DMS114 treated with DMSO at 0.1 percent for 48 hours (cell line): ENCODE data around the gene GRK5.

Experiments used
- DNase-seq: peaks from one replicate; lab custom pipeline; 2025; ENCODE audit not compliant: unreplicated experiment; lab: John Stamatoyannopoulos, UW

The GRK5 gene

DNA sequence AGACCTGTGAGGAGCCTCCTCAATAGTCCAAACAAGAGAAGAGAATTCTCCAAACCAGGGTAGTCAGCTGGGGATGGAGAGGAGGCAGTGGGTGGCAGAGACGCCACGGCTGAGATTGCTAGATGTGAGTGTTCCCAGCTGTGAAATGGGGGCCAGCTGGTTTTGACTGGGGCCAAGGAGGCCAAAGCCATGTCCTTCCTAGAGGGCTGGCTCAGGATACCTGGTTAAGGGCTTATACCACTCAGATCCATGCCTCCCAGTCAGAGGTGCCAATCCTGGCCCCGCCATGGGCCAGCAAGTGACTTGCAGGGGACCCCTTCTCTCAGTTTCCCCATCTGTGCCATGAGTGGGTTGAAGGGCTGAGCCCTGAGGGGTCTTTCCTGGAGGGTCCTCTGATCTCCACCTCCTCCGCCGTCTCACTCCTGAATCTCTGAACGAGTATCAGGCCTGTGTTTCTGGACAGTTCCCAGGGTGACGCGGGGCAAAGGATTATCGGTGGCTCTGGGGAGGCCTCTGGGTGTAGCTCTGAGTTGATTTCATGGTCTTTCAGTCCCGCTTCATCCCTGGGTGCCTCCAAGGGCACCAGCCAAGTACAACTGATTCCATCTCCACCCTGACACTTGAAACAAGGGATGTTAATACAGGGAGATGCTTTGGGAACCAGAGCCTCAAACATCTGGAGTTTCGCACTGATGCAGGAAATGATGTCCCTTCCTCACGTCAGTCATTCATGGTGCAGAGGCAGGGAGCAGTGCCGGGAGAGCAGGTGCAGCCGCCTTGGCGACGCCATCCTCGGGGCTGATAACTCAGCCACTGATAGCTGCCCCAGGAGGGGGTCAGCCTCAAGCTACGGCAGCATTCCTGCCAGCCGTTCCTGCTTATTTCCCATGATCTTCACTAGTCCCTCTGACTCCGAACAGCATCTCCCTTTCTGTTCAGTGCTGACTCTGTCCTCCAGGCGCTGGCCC is 208.4 kb downstream of the GRK5 start:
- DNase-seq: no peak

DNA sequence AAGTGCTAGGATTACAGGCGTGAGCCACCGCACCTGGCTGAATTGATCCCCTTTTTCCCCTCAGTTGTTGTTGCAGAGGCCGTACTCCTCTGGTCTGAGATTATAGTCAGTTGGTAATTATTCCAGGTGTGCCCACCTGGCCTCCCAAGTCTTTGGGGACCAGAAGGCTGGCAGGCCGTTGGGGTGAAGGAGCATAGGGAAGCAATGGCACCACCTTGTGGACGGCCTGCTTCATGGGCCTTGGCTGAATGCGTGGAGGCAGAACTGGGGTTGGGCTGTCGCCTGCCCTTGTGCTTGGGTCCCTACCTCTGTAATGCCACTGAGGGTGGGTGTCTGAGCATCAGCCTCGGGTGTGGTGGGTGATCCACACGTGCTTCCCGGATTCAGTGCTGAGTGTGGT is 209.5 kb downstream of the GRK5 start:
- DNase-seq: peak; percentile 16

DNA sequence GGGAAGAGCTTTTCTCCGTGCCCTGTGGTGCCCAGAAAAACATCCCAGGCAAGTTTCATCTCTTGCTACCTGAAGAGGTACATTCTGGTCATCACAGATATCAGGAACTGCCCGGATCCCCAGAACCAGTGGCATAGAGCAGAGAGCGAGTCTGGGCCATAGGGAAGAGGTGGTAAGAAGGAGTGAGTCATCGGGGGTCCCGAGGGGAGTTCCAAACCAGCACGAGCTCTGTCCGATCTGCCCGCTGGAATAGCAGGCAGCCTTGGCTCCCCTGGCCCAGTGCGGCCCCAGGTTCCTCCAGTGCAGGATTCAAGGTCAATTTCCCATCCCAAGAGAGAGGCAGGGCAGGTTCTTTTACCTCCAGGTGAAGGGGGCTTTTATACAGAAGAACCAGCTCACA is 210.5 kb downstream of the GRK5 start:
- DNase-seq: no peak

DNA sequence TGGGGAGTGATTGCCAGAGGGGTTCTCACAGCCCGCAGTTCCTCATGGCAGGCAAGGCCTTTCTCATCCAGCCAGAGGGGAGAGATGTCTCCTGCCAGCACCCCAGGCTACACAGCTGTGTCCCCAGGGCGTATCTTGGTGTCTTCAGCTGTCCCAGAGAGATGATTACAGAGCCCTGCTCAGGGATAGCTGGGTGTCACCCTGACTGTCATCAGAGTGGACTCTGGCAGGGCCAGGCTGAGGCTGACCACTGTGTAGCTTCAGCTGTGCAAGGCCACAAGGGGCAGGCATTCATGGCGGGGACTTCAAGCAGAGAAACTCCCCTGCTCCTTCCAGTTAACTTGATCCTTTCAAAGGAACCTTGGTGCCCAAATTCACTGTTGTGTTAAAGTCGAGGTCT is 211.0 kb downstream of the GRK5 start:
- no peak for DNase-seq

GRCh38 chr10:119419931-119420330 is 212.6 kb downstream of the GRK5 start:
- DNase-seq: no peak

DNA sequence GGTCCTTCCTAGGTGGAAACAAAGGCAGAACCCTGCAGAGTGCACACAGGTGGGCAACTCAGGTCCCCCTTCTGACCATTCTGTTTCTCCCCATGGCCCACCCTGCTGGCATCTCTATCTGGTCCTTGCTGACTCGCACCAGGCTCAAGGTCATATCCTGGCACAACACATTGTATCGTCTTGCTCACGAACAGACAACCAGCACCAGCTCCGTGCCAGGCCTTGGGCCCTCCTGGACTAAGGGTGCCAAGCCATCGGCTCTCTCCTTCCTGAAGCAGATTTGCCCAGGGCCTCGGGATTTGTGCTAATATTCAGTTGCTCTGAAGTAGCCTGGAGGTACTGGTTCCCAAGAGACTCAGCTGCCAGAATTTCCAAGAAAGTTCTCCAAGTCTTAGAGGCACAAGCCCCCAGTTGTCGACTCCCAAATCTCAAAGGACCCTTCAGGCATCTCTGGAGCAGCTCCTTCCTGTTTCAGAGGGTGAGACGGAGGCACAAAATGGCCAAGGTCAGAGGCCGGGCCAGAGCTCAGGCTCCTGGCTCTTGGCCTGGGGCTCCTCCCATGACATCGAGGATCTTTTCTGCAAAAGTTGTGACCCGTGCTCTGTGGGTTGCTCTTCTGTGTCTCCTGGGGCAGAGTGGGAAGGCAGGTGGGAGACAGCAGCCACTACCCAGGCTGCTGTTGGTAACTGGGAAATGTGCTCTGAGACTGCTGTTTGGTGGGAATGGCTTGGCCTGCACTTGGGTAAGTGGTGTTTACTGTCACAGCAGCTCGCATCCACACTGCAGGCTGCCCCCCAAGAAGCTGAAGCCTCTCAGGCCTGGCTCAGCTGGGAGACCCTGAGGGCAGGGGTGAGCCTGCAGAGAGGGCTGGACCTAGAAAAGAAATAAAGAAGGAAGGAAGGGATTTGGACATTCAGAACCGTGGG is 213.8 kb downstream of the GRK5 start:
- DNase-seq: no peak

DNA sequence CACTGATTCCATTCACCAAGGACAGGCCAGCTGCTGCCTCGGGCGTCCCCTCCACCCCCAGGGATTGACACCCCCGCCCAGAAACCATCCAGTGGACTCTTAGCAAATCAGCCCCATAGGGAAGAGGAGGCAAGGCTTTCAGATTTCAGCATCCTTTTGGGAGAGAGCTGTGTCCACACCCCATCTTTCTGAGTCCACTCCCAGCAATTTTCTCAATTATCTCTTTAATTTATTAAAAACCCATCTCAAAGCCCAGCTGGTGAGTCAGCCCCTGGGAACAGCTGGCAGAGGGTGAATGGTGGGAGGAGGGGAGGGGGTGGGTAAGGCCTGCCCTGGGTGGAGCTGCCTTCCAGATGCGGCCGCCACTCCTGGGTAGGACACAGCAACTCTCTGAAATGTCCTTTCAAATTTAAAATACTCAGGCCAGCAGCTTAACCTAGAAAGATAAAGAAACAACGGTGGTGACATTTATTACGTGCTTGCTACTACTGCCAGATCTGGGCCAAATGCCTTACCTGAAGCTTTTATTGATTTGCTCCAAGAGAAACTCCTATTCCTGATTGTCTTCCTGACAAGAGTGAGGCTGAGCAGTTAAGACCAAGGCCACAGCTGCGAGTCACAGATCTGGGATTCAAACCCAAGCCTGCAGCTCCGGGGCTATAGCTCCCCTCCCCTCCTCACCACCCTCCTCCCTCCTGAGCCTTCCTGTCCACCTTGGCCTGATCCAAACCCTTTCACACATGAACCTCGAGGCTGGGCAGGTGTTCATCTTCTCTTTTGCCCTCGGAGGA is 214.7 kb downstream of the GRK5 start:
- DNase-seq: no peak

GRCh38 chr10:119422682-119423509 is 215.5 kb downstream of the GRK5 start:
- no peak for DNase-seq

- DNase-seq: no peak
Observed at GRCh38 chr10:119423510-119424257, 216.3 kb downstream of the GRK5 start.

DNA sequence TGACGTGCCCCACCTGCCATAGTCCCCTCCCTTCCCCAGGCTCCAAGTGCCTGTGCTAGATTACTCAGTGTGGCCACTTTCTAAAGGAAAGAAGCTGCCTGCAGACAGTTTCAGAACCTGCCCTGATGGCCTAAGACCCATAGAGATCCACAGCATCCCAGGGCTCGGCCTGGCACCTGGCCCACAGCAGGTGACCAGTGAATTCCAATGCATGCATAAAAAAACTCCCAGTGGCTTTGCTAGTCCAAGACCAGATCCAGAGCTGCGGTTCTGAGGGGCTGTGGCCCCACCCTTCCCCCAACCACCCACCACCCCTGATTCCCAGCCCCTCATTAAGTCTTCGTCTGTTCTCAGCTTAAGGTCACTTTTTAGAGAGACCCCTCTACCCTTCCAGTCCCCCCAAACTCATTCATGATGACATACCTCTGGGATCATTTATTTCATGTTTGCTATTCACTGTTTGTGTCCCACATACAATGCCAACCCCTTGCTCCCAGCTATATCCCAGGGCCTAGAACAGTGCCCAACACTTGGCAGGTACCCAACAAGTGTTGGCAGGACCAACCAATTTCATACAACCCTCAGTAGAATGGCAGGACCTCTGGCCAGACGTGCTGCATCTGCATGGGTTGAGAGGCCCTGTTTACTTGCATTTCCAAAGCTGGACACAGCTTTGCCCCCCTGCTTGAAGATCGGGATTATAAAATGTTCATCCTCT is 217.0 kb downstream of the GRK5 start:
- no peak for DNase-seq

DNA sequence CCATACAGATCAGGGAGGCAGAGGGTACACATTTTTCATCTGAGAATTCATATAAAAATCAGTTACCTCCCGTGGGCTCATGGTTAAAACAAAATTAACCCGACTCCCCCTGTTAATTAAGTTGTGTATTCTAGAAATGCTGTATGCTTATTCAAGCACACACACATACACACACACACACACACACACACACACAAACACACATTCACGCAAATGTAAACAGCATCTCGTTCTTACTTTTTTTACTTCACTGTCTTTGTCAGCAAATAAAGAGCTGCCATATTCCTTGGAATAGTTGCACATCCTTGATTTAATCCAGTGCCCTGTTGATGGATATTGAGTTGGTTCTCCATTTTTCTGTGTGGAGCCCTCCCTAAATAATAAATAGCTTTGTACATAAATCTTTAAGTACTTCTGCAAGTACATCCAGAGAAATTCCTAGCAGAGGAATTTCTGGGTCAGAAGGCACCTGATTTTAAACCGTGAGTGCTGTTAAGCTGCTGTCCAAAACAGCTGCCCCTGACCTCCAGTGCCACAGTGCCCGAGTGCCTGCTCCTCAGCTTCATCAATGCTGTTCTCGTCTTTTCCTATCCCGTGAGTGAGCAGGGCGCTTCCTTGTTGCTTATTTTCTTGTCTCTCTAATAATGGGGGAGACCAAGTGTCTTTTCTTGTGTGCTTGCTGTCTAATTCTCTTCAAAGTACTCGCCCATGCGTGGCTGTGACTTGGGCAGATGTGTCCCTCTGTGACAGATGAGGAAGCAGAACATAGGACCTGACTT is 217.9 kb downstream of the GRK5 start:
- DNase-seq: no peak

DNA sequence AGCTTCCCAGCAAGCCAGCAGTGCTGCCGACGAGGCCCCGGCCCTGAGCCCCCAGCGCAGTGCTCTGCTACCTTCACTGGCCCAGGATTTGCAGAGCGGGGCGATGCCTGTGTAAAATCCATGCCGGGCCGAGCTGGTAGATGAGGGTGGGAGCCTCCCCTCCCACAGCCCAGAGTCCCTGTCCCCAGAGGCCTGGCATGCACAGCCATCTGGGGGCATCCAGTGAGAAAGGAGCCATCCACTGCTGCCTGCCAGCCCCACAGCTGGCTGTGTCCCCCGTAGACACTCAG is 218.5 kb downstream of the GRK5 start:
- DNase-seq: no peak

GRCh38 chr10:119426699-119427098 is 219.3 kb downstream of the GRK5 start:
- no peak for DNase-seq

- DNase-seq: no peak
Observed at GRCh38 chr10:119427263-119427864, 220.0 kb downstream of the GRK5 start.

- DNase-seq: no peak
Observed at GRCh38 chr10:119428789-119429188, 221.4 kb downstream of the GRK5 start.

GRCh38 chr10:119429771-119430170 is 222.4 kb downstream of the GRK5 start:
- no peak for DNase-seq

- DNase-seq: no peak
Observed at GRCh38 chr10:119431034-119431772, 223.8 kb downstream of the GRK5 start.
